ENCODE data around the gene SRRM2. TPM values are rescaled to one million over a fixed set of nuclear protein-coding genes. Genes with fewer than 3 reads are reported as not detected.

The SRRM2 gene
- total RNA-seq, 2 donors from 2014 or later = 476 to 541 TPM

DNA sequence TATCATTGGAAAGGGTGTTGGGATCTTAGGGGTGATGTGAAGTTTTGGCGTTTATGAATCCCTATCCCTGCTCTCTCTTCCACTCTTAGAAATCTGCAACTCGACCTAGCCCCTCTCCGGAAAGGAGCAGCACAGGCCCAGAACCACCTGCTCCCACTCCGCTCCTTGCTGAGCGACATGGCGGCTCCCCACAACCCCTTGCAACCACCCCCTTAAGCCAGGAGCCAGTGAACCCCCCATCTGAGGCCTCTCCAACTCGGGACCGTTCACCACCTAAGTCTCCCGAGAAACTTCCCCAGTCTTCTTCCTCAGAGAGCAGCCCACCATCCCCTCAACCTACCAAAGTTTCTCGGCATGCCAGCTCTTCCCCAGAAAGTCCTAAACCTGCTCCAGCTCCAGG is 9.0 kb downstream of the SRRM2 start:
- H3K4me3 ChIP-seq = no peak overlapping the region
- ATAC-seq (ENCODE audit: insufficient number of reproducible peaks, low FRiP score, low read depth) (no peak), DNase-seq (ENCODE audit: low spot score) (no peak)
- H3K27ac ChIP-seq = no peak overlapping the region
- H3K4me1 ChIP-seq (ENCODE audit: control insufficient read depth in 1 of 2, low read depth in 2 of 2) = peaks cover 2 to 4% of the 10 kb centered on the region in 2 donors
- TF ChIP-seq, protein P1, sequence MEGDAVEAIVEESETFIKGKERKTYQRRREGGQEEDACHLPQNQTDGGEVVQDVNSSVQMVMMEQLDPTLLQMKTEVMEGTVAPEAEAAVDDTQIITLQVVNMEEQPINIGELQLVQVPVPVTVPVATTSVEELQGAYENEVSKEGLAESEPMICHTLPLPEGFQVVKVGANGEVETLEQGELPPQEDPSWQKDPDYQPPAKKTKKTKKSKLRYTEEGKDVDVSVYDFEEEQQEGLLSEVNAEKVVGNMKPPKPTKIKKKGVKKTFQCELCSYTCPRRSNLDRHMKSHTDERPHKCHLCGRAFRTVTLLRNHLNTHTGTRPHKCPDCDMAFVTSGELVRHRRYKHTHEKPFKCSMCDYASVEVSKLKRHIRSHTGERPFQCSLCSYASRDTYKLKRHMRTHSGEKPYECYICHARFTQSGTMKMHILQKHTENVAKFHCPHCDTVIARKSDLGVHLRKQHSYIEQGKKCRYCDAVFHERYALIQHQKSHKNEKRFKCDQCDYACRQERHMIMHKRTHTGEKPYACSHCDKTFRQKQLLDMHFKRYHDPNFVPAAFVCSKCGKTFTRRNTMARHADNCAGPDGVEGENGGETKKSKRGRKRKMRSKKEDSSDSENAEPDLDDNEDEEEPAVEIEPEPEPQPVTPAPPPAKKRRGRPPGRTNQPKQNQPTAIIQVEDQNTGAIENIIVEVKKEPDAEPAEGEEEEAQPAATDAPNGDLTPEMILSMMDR (IDR thresholded peaks at IDR 0.05) = no peak
- no peaks in the 10 kb centered on the region for H3K27me3 ChIP-seq (replicated peaks; ENCODE audit: insufficient read depth)
- no peaks in the 10 kb centered on the region for H3K9me3 ChIP-seq
- H3K36me3 ChIP-seq = peaks cover 88% of the 10 kb centered on the region

DNA sequence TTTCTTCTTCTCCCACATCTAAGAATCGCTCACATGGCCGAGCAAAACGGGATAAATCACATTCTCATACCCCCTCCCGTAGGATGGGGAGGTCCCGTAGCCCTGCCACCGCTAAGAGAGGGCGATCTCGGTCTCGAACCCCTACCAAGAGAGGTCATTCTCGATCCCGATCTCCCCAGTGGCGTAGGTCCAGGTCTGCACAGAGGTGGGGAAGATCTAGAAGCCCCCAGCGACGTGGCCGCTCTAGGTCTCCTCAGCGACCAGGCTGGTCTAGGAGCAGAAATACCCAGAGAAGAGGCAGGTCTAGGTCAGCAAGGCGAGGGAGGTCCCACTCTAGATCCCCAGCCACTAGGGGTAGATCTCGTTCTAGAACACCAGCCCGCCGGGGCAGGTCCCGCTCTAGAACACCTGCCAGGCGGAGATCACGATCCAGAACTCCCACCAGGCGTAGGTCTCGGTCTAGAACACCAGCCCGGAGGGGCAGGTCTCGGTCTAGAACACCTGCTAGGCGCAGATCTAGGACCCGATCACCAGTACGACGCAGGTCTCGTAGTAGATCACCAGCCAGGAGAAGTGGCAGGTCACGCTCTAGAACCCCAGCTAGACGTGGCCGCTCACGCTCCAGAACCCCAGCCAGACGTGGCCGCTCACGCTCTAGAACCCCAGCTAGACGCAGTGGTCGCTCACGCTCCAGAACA is 9.6 kb downstream of the SRRM2 start:
- no peaks in the 10 kb centered on the region for H3K27me3 ChIP-seq (replicated peaks; ENCODE audit: insufficient read depth)
- H3K4me1 ChIP-seq (ENCODE audit: control insufficient read depth in 1 of 2, low read depth in 2 of 2) = no peaks in the 10 kb centered on the region
- H3K27ac ChIP-seq = no peak overlapping the region
- no peak overlapping the region for H3K4me3 ChIP-seq
- H3K9me3 ChIP-seq = no peaks in the 10 kb centered on the region
- ATAC-seq (ENCODE audit: insufficient number of reproducible peaks, low FRiP score, low read depth) = no peak
- H3K36me3 ChIP-seq = peaks cover 93% of the 10 kb centered on the region
- DNase-seq (ENCODE audit: low spot score) = no peak
- TF ChIP-seq, protein P1 (IDR thresholded peaks at IDR 0.05) = no peak

DNA sequence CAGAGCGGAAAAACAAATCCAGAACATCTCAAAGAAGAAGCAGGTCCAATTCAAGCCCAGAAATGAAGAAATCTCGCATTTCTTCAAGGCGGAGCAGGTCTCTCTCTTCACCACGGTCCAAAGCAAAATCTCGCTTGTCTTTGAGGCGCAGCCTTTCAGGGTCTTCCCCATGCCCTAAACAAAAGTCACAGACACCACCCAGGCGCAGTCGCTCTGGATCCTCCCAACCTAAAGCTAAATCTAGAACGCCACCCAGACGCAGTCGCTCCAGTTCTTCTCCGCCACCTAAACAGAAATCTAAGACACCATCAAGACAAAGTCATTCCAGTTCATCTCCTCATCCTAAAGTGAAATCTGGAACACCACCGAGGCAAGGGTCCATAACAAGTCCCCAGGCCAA is 10.3 kb downstream of the SRRM2 start:
- no peak for ATAC-seq (ENCODE audit: insufficient number of reproducible peaks, low FRiP score, low read depth)
- H3K36me3 ChIP-seq = peaks cover 95% of the 10 kb centered on the region
- no peaks in the 10 kb centered on the region for H3K27me3 ChIP-seq (replicated peaks; ENCODE audit: insufficient read depth)
- no peaks in the 10 kb centered on the region for H3K9me3 ChIP-seq
- H3K4me1 ChIP-seq (ENCODE audit: control insufficient read depth in 1 of 2, low read depth in 2 of 2) = no peaks in the 10 kb centered on the region
- no peak overlapping the region for H3K4me3 ChIP-seq
- DNase-seq (ENCODE audit: low spot score) = no peak
- TF ChIP-seq, protein P1 (IDR thresholded peaks at IDR 0.05) = no peak
- no peak overlapping the region for H3K27ac ChIP-seq

DNA sequence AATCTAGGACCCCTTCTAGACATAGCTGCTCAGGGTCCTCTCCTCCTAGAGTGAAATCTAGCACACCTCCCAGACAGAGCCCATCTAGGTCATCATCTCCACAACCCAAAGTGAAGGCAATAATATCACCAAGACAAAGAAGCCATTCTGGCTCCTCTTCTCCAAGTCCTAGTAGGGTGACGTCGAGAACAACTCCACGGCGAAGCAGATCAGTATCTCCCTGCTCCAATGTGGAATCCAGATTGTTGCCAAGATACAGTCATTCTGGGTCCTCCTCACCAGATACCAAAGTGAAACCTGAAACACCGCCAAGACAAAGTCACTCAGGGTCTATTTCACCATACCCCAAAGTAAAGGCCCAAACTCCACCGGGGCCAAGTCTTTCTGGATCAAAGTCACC is 10.7 kb downstream of the SRRM2 start:
- TF ChIP-seq, protein P1 (IDR thresholded peaks at IDR 0.05) = no peak
- Histone ChIP-seq H3K27me3 (replicated peaks; ENCODE audit: insufficient read depth) (no peaks in the 10 kb centered on the region), H3K36me3 (peaks cover 95% of the 10 kb centered on the region), H3K9me3 (no peaks in the 10 kb centered on the region), H3K4me1 (ENCODE audit: control insufficient read depth in 1 of 2, low read depth in 2 of 2) (no peaks in the 10 kb centered on the region), H3K27ac (no peak overlapping the region), H3K4me3 (no peak overlapping the region)
- no peak for ATAC-seq (ENCODE audit: insufficient number of reproducible peaks, low FRiP score, low read depth)
- no peak for DNase-seq (ENCODE audit: low spot score)

DNA sequence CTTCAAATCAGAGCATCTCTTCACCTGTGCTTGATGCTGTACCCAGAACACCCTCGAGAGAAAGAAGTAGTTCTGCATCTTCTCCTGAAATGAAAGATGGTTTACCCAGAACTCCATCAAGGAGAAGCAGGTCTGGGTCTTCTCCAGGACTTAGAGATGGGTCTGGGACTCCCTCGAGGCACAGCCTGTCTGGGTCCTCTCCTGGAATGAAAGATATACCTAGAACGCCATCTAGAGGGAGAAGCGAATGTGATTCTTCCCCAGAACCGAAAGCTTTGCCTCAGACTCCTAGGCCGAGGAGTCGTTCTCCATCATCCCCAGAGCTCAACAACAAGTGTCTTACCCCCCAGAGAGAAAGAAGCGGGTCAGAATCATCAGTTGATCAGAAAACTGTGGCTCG is 12.3 kb downstream of the SRRM2 start:
- Histone ChIP-seq H3K27me3 (replicated peaks; ENCODE audit: insufficient read depth) (no peaks in the 10 kb centered on the region), H3K4me1 (ENCODE audit: control insufficient read depth in 1 of 2, low read depth in 2 of 2) (no peaks in the 10 kb centered on the region), H3K36me3 (peaks cover 93% of the 10 kb centered on the region), H3K9me3 (no peaks in the 10 kb centered on the region), H3K4me3 (no peak overlapping the region), H3K27ac (no peak overlapping the region)
- ATAC-seq (ENCODE audit: insufficient number of reproducible peaks, low FRiP score, low read depth) (no peak), DNase-seq (ENCODE audit: low spot score) (no peak)
- TF ChIP-seq, protein P1 (IDR thresholded peaks at IDR 0.05) = no peak

Measured in thoracic aorta (tissue), 2 donors.